GM19035 (cell line): Measurements from ENCODE around the gene FLNC.
A peak's percentile ranks its signal among the peaks of the same experiment; 100 is the strongest.

Source experiments
- ATAC-seq: cut with Tn5 transposase; IDR thresholded peaks from one replicate; pipeline ENCODE4 v1.9.1; 2021; ENCODE audit not compliant: unreplicated experiment

The FLNC gene

DNA sequence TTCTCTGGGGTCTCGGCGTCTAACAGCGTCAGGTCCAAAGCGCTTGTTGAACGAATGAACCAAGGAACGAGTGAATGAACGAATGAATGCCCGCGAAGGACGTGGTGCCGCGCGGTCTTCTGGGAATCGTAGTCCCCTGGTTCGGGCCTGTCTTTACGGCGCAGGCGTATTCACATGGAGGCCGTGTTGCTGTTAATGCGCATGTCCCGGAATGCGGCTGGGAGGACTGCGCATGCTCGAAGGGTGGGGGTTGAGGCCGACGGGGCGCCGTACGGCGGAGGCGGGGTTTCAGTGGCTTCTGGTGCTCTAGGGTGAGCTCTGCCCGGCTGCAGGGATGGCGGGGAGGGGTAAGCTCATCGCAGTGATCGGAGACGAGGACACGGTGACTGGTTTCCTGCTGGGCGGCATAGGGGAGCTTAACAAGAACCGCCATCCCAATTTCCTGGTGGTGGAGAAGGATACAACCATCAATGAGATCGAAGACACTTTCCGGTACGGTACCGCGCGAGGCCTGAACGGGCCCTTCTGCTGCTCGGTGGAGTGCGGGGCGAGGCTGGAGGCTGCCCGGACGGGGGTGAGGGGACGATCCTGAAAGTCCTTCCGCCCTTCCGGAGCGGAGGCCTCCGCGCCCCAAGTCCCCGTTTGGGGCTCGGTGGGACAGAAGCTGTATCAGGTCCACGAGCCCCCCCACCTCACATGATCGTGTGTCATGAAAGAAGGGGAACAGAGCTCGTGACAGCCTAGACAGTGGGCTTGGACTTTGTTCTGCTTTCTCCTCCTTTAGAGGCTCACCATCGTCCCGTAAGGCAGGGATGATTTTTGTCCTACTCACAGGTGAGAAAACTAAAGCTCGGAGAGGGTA, 32.6 kb downstream of the FLNC start, which contains the start of gene ATP6V1F:
Gene ATP6V1F (plus strand): TSS at position 286 of the 862 bp plus-strand sequence. CDS start 49 bp downstream, at position 335.
- ATAC-seq, result peak; percentile 89

DNA sequence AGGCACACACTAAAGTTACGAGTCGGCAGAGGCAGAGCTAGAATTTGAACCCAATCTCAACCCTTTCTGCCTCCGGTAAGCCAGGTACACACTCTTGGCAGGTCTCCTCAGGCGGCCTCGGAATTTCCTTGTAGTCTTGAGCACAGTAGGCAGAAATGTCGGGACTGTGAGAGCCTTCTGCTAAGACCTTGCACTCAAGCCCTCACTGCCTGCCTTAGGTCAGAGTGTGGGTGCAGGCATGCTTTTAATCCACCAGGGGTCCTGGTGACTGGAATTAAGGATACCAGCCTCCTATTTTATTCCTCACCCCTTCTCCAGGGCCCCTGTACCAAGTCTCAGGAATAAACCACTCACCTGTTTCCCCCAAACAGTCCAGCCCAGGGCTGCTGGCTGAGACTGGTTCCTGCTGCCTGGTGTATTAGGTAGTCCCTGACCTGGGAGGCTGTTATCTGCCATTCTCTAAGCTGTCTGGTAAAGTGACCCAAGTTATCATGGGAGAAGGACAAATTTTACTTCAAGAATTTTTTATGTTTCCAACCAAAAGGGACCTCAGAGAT, 33.3 kb downstream of the FLNC start:
- no peak for ATAC-seq

DNA sequence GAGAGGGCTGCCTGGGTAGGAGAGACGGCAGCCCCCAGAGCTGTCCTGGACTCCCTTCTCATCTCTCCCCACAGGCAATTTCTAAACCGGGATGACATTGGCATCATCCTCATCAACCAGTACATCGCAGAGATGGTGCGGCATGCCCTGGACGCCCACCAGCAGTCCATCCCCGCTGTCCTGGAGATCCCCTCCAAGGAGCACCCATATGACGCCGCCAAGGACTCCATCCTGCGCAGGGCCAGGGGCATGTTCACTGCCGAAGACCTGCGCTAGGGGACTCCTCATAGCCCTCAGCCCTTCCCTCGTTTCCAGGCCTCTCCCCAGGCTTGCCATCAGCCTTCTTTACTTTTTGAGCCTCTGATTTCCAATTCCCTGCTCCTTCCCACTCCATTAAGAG, 35.1 kb downstream of the FLNC start:
- no peak for ATAC-seq

DNA sequence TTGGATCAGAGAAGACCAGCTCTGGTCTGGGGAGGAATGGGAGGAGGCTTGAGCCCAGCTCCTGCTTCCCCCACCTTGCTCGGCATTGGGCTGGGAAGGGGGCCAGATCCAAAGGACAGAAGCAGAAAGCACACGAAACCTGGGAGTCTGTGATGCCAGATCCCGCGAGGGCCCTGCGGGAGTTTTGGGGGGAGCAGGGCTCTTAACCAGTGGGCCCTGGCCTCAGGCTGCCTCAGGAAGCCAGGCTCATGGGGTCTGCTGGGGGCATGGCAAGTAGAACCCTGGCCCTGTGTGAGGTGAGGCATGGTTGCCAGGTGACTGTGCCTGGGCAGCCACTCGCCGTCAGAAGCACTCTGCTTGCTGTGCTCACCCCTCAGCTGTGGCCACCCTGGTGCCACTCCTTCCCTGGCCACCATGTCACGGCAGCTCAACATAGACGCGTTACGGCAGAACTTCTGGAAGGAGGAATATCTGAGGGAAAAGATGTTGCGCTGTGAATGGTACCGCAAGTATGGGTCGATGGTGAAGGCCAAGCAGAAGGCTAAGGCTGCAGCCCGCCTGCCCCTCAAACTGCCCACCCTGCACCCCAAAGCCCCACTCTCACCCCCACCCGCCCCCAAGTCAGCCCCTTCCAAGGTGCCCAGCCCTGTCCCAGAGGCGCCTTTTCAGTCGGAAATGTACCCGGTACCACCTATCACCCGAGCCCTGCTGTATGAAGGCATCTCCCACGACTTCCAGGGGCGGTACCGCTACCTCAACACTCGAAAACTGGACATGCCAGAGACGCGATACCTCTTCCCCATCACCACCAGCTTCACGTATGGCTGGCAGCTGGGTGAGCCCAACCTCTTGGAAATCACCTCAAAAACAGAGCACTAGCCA, 36.0 kb downstream of the FLNC start:
- no peak for ATAC-seq

DNA sequence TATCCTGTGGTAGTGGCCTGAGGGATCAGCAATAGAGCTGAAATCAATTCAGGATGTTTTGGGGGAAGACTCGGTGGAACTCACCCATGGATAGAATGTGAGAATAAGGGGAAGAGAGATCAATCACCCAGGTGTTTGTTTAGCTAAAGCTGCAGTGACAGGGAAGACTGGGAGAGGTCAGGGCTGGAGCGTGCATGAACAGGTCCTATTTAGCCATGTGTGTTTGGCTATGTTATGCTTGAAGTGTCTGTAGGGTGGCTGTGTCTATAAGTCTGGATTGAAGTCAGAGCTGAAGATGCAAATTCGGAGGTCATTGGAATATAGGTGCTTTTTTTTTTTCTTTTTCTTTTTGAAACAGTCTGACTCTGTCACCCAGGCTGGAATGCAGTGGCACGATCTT, 37.0 kb downstream of the FLNC start:
- no peak for ATAC-seq

DNA sequence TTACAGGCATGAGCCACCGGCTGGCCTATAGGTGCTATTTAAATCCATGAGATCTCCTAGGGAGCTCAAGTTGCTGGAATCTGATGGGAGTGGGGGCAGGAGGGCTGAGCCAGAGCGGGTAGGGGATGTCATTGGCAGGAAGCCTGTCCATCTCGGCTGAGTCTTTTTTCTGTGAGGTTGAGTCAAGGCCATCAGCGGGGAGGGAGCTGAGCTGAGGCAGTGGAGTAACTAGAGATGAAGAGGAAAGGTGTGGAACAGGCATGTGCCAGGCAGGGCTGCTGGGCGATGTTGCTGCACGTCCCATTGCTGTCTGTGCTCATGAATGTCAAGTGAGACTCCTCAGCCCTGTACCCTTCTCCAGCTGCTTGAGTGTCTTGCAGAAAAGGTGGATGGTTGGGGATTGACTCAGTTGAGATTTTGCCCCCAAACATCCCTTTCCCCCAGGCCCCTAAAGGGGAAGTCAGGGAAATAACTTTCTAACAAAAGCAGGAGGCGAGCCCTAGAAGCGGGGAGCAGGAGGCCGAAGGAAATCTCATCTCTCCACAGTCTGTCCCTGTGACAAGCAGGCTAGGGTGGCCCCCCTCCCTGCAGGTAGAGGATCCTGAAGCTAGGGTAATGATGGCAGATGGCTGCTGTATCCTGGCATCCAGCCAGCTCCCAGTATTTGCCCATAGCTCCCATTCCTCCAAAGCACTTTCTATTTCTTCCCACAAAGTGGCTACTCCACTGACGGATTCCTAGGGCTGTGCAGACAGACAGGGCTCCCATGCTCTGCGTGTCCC, 37.8 kb downstream of the FLNC start:
- ATAC-seq, result no peak

DNA sequence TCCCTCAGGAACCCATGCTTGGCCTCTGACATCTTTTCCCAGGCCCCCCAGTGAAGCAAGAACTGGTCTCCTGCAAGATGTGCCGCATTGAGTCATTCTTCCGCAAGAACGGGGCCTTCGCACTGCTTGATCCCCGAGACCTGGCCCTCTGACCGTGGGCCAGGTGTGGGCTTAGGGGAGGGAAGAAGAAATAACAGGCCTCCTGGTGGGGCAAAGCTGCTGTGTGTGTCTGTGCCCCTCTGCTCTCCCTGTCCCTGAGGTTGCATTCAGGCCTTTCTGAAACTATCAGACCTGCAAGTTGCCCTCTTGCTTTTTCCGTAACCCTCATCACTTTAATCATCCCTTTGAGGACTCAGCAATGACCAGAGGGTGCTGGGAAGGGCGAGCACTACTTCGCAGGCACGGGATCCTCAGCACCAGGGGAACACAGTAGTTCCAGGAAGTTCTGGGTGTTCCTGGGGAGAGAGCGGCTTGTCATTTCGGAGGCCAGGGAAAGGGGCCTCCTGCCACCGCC, 38.5 kb downstream of the FLNC start:
- ATAC-seq, result no peak

DNA sequence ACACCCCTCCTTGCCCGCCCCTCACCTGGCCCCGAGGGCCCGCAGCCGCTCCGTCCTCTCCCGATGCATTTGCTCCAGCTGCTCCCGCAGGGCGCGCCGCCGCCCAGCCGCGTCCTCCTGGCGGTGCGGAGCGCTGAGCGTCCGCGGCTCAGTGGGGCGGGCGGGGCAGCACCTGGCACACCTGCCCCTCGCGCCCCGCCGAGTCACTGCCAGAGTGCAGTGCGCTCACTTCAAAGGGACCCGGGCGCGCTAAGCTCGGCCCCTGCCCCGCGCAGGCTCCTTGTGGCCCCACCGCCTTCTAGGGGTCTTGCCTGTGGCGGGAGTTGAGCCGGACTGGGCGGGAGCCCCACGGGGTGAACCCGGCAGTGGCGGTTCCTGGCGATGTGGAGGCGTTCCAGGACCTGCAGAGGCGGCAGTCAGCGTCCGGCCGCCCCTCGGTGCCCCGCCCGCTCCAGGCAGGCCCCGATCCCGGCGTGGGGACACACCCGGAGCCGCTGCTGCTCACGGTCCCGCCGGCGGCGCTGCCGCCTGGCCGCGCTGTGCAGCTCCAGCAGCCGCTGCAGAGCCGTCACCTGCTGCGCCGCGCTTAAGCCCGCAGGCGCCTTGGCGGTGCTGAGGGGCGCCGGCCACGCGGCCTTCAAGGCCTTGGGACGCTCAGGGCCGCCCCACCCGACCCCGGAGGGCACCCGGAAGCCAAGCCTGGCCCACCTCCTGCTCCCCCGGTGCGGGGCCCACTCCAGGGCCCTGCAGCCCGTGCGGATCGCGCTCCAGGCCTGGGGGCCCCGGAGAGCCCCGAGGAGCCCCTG, 39.1 kb downstream of the FLNC start:
- peak; percentile 67 for ATAC-seq

DNA sequence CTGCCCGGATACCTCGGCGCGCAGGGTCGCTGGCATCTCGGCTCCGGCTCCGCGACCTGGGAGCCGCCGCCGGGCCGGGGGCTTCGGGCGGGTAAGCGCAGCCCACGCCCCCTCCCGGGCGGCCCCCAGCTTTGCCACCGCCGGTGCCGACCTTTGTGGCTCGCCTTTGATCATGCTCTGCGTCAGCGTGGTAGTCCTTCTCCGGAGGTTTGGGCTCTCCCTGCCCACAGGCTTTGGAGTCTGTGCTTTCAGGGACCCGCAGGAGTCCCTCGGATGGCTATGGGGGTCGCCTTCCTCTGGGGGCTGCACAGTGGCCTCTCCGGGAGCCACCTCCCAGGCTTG, 39.7 kb downstream of the FLNC start:
- ATAC-seq, result peak; percentile 18

DNA sequence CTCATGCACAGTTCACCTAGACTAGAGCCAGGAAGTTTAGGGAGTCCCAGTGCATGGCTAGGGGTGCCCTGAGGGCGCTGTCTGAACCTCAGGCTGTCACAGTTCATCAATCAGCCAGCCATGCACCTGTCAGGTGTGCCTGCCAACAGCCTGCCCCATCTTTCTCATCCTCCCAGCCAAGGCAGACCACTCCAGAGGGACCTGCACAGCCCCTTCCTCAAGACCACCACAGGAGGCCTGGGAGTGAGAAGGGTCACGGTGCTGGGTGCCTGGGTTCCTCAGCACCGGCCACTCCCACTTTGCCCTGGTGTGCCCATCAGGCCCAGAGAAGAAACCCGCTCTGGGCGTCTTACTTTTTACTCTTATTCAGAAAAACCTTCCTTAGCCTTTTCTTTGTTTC, 40.8 kb downstream of the FLNC start:
- no peak for ATAC-seq

DNA sequence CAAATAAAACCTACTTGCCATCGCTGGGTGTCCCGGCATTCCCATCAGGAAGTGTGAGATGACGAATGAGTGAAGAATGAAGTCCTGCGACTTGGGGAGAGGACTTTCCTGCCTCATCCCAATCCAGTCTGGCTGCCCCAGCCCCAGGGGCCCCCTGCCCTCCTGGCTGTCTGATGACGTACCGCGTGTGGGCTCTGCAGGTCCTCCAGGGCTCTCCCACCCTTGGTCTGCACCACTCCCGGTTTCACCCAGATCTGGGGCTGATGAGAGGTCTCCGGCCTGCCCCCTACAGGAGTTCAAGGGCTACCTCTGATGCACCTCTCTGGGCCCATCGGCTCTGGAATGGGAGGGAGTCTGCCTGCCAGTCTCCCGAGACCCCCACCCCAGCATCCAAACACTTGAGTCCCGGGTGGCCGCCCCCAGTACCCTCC, 42.2 kb downstream of the FLNC start:
- no peak for ATAC-seq

DNA sequence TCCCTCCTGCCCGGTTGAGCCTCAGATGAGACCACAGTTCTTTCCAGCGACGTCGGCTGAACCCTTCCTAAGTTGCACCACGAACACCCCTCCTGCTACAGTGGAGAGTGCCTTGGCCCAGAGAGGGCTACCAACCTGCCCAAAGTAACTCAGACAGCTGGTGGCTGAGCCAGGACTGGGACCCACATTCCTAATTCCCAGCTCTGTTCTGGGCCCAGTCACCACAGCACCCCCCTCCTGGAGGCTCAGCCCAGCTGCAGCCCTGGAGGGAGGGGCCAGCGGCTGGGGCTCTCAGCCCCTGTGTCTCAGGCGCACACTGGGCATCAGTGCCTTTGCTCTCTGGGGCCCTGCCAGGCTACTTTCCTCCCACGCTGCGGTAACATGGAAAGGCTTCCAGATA, 43.0 kb downstream of the FLNC start:
- ATAC-seq, result no peak

DNA sequence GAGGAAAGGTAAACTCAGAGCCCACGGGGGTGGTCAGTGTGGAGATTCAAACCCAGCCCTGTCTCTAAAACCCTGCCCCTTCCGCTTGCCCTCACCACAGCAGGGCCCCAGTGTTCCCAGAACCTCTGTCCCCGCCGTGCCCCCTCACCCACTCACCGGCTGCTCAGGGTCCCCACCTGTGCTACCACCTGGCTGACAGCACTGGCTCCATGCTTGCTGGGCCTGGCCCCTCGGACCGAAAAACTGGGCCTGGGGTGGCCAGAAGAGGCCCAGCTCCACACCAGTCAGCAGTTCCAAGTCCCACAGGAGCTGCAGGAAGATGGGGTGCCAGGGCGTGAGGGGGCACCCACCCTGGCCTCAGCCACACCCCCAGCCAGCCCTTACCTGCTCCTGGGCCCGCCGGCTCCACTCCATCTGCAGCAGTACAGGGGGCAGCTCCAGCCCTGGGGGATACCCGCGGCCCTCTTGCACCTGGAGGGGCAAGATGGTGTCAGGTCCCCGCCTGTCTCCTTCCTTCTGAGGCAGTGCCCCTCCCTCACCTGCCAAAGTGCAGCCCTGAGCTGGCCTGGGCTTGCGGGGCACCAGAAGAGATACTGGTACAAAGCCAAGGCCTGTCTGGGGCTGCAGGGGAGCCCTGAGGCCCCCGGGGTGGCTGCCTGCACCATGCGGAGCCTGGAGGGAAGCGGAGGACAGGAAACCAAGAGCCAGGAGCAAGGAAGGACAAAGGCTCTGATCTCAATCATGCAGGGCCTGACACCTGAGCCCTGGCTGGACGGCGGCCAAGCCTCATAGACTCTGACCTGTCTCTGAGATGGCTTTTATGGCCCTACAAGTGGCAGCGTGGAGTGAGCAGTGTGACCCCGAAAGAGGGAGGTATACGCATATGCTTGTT, 44.2 kb downstream of the FLNC start:
- ATAC-seq, result no peak

DNA sequence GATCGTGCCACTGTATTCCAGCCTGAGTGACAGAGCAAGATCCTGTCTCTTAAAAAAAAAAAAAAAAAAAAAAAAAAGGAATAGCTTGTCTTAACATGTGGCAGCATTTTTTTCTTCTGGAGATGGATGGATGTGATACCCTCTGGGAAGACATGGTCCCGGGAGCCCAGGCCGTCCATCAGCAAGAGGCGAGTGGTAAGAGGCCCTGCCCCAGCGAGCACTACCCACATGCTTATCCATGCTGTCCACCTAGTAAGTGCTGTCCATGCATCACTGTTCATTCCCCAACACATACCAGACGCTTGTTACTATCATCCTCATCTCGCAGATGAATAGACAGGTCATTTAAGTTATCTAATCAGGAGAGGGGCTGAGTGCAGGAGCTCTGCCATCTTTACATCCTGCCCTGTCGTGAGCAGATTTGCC, 45.3 kb downstream of the FLNC start:
- ATAC-seq, result no peak

DNA sequence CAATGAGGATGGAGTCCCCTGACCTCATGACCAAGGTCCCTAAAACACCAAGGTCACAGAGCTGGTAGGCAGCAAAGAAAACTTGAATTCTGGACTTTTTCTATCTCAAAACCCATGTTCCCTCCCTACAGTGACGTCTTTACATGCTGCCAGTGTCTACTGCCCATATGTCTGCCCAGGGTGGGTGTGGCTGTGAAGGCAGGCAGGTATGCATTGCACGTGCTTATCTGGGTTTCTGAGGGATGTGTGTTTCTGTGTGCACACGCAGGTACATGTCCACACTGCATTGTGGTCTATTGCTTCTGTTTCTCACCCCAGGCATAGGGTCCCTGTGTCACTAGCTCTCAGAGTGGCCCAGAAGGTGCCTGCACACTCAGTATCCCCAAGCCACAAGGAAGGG, 45.9 kb downstream of the FLNC start:
- ATAC-seq, result no peak

DNA sequence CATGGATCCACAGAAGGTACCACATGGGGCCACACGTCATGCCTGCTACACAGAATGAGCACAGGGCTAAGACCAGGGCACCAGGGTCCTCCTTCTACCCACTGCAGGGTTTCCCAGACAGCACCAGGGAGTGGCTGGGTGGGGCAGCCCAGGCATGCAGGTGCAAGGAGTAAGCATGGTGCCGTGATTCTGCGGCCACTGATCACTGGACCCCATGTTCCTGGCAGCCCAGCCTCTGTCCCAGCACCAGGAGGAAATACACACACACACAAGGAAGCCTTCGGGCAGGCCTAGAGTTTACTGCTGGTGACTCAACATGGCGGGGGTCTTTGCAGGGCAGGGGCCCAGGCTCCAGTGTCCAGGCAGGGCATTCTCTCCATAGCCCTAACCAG, 46.4 kb downstream of the FLNC start:
- ATAC-seq, result no peak

DNA sequence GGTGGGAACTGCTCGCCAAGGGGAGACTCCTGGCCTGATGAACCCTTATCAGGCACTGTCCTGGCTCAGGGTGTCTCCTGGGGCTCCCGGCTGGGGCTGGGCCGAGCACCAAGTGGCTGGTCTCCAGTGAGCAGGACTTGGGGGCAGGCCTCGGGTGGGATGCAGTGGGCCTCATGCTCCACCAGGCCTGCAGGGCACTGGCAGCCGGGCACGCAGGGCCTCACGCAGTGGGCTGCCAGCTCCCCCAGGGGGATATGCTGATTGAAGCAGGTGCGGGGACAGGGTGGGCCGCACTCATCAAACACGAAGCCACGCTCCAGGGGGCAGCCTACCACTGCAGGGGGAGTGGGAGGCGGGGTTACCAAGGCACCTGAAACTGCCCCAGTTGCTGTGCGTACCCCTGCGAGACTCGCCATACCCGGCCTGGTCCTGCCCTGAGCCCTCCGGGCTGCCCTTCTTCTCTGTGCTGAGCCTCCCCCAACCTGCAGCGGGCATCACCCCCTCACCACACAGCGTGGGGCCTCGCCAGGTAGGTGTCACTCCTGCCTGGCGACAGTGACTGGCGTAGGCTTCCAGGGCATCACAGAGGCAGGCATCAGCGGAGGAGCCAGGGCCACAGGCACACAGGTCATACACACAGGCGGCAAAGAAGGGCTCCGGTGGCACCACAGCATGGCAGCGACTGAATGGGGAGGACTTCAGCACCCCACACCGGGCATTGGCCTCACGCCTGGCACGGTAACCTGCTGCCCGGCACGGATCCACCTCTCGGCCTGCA, 47.0 kb downstream of the FLNC start:
- ATAC-seq, result no peak

DNA sequence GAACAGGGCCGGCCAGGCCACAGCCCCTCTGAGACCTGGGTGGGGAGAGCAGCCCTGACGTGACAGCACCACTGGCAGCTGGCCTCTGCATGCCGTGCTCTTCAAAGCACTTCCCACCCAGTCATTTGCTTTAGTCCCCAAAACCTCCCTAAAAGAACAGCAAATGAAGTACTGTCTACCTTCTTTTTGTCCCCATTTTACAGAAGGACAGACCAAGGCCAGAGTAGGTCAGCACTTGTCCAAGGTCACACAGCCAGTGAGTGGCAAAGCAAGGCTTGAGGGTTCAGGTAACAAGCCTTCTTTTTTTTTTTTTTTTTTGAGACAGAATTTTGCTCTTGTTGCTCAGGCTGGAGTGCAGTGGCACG, 47.5 kb downstream of the FLNC start:
- no peak for ATAC-seq
